ENCODE measurements around the gene STON1.
"Not testable (repeated sequence)": the region's sequence is repeated elsewhere in the genome, so short reads cannot be mapped to it uniquely, and the experiment has no call there.

The STON1 gene

DNA sequence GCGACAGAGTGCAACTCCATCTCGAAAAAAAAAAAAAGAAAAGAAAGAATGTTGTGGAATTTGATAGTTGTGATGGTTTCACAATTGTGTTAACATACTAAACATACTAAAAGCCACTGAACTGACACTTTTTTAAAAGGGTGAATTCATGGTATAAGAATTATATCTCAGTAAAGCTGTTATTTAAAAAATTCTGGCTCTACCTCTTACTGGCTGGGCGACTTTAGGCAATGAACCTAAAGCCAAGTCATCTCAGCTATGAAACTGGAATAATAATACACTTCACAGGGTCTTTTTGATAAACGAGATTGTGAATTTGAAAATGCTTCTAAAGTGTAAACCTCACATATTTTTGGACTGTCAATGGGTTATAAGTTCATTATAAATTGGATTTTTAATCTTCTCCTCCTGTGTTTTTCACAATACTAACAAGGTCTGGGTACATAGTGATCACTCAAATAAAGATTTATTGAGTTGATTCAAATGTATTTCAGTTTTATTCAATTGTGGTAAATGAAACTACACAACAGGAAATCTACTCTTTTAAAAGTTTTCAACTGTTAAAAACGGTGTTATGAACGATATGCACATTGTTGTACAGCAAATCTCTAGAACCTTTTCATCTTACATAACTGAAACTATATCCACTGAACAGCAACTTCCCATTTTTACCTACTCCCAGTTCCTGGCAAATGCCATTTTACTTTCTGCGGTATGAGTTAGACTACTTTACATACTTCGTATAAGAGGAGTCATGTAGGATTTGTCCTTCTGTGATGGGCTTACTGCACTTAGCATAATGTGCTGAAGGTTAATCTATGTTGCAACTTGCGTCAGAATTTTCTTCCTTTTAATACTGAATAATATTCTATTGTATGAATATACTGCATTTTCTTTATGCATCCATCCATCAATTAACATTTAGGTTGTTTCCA is 44.7 kb downstream of the STON1 start:
- DNase-seq = no peak

DNA sequence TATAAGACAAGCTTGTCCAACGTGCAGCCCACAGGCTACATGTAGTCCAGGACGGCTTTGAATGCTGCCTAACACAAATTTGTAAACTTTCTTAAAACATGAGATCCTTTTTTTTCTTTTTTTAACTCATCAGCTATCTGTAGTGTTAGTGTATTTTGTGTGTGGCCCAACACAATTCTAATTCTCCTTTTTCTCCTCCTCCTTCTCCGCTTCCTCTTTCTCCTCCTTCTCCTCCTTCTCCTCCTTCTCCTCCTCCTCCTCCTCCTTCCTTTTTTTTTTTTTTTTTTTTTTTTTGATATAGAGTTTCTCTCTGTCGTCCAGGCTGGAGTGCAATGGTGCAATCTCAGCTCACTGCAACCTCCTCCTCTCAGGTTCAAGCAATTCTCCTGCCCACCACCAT is 48.4 kb downstream of the STON1 start:
- DNase-seq = no peak

DNA sequence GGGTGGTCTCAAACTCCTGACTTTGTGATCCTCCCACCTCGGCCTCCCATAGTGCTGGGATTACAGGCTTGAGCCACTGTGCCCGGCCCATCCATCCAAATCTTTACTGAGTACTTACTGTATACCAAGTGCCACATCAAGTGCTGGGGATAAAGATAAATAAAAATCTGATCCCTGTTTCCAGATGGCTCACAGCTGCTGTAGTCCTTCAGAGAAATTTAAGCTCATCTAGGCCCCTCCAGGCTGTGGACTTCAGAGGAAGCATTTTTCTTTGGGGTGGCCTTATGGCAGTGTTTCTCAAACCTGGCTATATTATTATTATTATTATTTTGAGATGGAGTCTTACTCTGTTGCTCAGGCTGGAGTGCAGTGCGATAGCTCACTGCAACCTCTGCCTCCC is 54.0 kb downstream of the STON1 start:
- no peak for DNase-seq

DNA sequence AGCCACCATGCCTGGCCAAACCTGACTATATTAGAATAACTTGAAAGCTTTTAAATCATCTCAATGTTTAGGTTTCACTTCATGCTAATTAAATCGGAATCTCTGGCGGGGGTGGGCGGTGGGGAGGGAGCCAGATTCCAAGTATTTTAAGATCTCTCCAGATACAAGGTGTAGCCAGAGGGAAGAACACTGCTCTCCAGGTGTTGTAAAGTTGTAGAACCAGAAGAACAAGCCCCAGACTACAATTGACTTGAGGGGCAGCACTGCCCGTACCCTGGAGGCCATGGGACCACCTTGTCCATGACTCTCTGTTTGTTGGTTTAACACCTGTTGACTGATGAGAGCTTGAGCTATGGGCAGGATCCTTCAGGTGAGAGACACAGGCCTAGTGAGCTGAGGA is 54.6 kb downstream of the STON1 start:
- no peak for DNase-seq

DNA sequence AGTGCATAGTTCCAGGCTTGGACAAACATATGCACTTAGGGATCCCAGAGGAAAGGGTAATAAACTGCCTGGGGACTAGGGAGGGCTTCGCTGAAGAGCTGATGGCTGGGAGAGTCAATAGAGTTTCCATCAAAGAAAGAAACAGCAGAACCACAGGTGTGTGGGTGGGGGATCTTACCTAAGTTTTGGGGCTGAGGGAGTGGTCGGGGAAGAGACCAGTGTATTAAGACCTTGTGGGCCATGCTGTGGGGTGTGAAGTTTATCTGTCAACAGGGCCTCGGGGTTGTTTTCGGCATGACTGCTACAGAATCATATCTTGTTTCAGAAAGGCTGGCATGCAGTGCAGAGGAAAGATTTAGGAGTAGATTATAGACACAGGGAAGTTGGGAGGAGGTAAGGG is 56.5 kb downstream of the STON1 start:
- no peak for DNase-seq

DNA sequence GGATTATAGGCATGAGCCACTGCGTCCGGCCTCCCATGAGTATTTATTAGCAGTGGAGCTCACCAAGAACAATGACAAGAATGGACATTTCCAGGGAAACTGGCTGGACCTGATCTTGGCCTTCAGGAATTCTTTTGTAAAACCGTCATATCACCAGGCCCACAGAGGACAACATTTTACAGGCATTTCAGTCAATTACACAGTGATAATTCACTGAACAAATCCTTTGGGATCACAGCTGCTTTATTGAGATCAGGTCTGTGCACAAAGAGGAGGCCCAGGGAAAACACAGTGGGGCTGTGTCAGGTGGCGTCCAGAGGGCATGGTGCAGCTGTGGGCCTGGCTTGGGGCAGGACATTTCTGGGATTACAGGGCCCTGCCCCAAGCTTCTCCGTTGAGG is 57.6 kb downstream of the STON1 start:
- no peak for DNase-seq

DNA sequence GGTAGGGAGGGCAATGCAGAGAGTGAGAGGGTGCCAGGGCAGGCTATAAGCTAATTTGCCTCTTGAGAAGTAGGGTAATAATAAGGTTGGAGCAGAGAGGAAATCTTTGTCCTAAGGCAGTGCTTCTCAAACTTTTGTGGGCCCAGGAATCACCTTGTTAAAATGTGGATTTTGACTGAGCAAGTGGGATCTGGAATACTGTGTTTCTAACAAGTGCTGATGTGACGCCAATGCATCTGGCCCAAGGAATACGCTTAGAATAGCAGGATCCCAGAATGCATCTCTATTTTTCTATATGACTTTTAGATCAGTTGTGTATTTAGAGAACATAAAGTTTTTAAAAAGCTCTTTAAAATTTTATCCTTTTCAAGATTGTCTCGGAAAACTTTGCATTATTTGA is 58.0 kb downstream of the STON1 start:
- DNase-seq = no peak

DNA sequence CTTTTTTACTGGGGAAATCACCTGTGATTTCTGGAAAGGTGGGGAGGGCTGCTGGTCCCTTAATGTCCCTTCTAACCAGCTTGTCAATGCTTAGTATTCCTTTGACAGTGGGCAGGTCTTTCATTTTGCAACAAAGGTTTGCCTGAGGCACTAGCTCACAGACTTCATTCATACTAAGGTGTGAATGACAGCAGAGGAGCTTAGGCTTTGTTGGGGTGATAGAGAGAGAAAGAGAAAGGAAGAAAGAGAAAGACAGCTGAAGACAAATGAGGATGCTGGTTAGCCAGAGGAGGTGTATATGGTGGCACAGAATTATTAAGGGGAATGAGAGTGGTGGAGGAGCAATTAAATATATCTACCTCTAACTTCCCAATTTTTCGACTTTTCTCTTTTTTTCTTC is 58.8 kb downstream of the STON1 start:
- no peak for DNase-seq

DNA sequence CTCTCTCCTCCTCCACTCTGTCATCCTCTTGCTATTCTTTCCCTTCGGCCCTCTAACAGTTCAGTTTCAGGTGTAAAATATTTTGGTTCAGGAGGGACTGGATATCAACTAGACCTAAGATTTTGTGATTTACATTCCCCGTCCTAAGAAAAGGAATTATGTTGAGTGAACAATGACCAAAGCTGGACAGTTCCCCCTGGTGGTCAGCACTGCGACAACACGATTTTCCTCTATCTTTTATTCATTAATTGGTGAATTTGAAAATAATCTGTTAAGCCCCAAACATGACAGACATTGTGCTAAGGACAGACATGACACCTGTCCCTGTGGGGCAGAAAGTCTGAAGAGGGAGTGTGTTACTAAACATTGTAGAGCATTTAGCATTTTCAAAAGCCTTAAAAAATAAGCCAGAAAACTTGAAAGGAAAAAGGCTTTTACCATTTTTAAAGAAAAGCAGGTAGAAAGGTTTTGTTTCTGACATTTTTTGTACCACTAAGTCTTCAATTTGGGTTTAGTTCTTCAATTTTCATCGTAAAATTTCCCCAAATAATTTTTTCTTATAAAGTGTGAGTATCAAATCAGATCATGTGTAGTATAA is 59.3 kb downstream of the STON1 start:
- DNase-seq = no peak

DNA sequence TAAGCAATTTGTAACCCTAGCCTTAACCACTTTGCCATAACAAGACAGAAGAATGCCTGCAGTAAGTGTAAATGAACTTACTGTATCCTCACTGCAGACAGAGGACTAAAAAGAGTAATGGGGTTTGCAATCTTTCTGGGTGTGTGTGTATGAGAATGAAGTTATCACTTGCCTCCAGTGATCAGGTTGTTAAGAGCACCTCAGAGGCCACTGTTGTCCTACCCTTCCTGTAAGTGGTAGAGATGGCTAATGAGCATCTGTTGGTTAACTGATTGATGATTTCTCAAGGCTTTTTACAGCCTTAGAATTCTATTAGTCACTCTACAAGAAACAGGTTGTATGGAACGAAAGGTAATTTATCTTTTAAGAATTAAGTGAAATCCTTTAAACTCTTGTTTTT is 60.1 kb downstream of the STON1 start:
- DNase-seq = no peak

DNA sequence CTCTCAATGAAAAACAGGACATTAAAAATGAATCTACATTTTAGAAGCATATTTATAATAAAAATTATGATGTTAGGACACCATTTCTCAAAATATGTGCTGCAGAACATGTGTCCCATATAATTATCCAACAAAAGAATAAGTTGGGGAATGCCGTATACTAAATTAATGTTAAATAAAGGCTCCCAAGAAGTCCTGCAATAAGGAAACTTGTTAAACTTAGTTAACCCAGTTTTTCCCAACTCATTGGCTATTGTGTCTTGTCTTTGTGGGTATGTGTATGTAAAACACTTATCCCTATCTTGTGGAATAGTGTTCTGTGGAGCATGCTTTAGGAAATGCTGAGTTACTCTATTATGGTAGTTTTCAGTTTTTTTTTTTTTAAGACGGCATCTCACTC is 62.1 kb downstream of the STON1 start:
- DNase-seq = no peak

GRCh38 chr2:48596751-48597150 is 66.8 kb downstream of the STON1 start:
- DNase-seq = not testable (repeated sequence)

- no peak for DNase-seq
Observed at GRCh38 chr2:48597492-48597891, 67.5 kb downstream of the STON1 start.

DNA sequence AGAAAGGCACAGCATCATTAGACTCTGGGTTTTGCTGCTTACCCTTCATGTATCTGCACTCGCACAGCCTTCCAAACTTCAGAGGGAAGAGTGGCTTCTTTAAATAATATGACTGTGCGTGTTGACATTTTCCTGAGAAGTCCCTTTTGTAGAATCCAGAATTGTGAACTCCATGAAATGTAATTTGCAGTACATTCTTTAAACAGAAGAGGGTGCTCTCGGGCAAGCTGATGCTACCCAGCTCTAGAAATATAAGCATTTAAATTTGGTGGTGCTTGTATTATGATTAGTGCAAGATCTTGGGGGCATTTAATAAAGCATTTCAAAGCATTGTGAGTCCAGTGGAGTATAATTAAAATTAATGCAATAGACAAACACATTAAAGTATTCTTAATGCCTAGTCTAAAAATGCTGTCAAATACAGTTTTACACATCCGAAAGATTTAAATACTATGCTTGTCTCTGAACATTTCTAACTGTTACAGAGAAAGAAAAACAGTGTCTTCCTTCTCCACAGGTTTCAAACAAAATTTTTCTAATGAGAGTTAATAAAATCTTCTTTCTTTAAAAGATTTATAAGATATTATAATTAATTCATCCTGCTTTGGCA is 70.4 kb downstream of the STON1 start:
- DNase-seq = no peak

DNA sequence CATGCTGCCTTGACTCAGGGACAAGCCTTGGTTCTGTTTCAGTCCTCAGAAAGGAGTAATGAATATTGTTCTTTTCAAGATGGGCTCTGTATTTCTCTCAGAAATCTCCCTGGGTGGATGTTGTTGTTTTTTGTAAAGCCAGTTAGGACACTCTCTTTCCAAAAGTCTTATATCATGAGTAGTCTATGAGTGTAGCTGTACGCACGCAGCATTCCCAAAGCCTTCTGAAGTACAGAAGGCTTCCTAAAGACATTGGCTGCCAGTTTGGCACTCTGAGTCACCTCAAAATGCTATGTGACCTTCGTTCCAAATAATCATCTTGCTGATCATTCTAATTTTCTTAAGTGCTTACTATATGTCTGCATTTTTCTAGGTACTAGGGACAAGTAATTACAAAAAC is 71.0 kb downstream of the STON1 start:
- no peak for DNase-seq

DNA sequence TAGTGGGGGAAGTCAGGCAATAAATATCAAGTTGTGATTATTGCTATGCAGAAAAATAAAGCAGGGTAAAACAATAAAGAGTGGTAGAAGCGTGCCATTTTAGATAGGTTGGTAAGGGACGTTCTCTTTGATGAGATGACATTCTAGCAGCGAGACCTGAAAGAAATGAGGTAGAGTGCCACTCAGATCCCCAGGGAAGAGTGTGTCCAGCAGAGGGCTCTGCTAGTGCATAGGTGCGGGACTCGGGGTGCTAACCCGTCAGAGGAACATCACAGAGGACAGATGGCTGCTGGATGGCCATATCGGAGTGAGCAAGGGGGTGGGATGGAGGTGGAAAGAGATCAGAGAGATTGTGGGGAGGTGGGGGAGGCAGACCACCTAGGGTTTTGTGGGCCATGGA is 71.4 kb downstream of the STON1 start:
- DNase-seq = no peak

DNA sequence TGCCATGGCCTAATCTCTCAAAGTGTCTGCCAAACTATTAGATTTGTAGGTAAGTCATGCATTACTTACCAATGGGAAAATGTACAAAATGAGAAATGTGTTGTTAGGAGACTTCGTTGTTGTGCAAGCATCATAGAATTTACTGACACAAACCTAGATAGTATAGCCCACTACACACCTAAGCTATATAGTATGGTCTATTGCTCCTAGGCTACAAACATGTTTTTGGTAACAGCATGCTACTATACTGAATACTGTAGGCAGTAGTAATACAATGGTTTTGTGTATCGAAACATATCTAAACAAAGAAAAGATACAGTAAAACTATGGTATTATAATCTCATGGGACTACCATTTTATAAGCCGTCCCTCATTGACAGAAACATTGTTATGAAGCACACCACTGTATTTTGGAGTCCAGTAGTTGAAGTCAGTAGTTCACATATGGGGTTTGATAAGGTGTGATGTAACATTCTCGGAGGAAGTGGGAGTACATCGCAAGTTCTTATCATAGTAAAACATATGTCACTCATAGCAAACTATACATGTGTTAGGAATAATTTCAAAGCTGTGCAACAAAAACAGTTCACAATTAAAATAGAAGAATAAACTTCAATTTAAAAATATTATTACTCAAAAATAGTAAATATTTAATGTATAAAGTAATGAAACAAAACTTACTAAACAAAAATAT is 75.7 kb downstream of the STON1 start:
- DNase-seq = no peak

DNA sequence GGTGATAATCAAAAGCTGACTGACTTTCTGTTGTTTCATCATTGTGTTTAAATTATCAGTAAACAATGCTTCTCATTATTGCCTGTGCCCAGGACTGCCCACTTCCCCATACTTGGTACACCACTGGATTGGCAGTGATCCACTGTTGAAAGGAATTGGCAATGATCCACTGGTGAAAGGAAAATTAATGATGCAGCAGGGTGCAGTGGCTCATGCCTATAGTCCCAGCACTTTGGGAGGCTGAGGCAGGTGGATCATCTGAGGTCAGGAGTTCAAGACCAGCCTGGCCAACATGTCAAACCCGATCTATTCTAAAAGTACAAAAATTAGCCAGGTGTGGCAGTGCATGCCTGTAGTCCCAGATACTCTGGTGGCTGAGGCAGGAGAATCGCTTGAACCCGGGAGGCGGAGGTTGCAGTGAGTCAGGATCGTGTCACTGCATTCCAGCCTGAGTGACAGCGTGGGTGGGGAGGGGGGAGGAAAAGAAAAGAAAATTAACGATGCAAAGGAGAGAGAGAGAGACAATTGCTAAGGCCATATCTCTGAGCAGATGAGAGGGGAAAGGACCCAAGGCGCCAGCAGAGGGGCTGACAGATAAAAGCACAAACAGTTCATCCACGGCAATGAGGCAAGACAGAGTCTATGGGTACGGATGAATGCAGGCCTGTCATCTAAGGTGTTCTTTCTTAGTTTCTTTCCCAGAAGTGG is 77.5 kb downstream of the STON1 start:
- DNase-seq = no peak

GRCh38 chr2:48613211-48613610 is 83.3 kb downstream of the STON1 start:
- no peak for DNase-seq

DNA sequence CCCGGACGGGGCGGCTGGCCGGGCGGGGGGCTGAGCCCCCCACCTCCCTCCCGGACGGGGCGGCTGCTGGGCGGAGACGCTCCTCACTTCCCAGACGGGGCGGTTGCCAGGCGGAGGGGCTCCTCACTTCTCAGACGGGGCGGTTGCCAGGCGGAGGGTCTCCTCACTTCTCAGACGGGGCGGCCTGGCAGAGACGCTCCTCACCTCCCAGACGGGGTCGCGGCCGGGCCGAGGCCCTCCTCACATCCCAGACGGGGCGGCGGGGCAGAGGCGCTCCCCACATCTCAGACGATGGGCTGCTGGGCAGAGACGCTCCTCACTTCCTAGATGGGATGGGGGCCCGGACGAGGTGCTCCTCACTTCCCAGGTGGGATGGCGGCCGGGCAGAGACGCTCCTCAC is 84.6 kb downstream of the STON1 start:
- not testable (repeated sequence) for DNase-seq

GRCh38 chr2:48617618-48618017 is 87.7 kb downstream of the STON1 start, which contains the start of gene GTF2A1L:
Gene GTF2A1L, plus strand, starts transcription at chr2:48617856. Its CDS starts 19 bp downstream, at chr2:48617875.
- no peak for DNase-seq

GRCh38 chr2:48619526-48619925 is 89.6 kb downstream of the STON1 start:
- no peak for DNase-seq

DNA sequence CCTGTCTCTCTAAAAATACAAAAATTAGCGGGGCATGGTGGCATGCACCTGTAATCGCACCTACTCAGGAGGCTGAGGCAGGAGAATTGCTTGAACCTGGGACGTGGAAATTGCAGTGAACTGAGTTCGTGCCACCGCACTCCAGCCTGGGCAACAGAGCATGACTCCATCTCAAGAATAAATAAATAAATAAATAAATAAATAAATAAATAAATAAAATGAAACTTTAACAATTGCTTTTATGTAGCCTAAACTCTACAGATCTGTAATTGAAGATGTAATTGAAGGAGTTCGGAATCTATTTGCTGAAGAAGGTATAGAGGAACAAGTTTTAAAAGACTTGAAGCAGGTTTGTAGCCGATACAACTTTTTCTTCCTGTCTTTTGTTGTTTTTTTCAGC is 90.7 kb downstream of the STON1 start:
- no peak for DNase-seq

Measured in effector CD4-positive, alpha-beta T cell (primary cell).